Spleen (tissue), 7 donors: ENCODE measurements around the gene PODNL1.
A peak's percentile ranks its signal among the peaks of the same experiment; 100 is the strongest.

Experiments used
- POLR2A ChIP-seq, 3 donors: fragments of 450-650 bp; IDR thresholded peaks; one replicate each; pipeline ENCODE4 v1.5.1; 2017; ENCODE audit warnings: antibody characterized with exemption in 3 of 3, mild to moderate bottlenecking in 1 of 3
- POLR2AphosphoS5 ChIP-seq, 3 donors: sonication (generic); formaldehyde crosslinking; IDR thresholded peaks; one replicate each; pipeline ENCODE4 v1.5.1; 2017; ENCODE audit warnings: antibody characterized with exemption in 3 of 3
- TF ChIP-seq, protein P1 (sequence below), 11 experiments: fragments of 200-600 bp in 7 of 11; fragments of 450-650 bp in 4 of 11; sonication (generic) in 4 of 11; IDR thresholded peaks in 8 of 11; conservative IDR thresholded peaks in 3 of 11; 1 replicate in 7 of 11; 2 replicates in 4 of 11; pipeline versions ENCODE4 v1.4.0 to v1.8.0; 2016 to 2021; ENCODE audit warnings: antibody characterized with exemption in 11 of 11, inconsistent platforms in 4 of 11, mild to moderate bottlenecking in 1 of 11
- donor health status: DM: no; HTN: no; CAD: no; lungs with moderate emphysema.
- donor health status: DM: no; HTN: no; CAD: no.
- donor health status: DM: no; HTN: no; CAD: no.

DNA sequence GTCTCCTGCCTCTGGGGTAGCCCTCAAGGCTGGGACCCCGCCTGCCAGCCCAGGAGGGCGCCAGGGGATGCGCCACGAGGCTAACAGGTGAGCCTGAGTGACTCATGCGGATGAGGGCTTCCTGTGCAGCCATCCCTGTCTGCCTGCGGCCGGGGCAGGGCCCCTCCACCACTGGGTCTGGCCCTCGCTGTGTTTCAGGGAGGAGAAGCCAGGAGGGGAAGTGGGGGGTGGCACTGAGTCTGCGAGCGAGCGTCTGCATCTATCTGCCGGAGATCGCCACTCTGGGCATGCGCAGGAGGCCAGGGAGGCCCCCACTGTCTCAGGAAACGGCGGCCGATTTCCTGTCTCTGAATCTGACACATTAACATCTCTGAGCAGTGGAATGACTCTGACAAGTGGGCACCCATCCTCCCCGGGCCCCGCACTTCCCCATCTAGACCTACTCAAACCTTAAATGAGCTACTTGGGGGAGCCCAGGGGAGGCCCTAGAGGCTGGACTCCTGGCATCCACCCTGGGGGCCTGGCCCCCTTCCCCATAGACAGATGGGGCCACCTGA is 48.2 kb upstream of the PODNL1 start:
- TF ChIP-seq, protein P1, sequence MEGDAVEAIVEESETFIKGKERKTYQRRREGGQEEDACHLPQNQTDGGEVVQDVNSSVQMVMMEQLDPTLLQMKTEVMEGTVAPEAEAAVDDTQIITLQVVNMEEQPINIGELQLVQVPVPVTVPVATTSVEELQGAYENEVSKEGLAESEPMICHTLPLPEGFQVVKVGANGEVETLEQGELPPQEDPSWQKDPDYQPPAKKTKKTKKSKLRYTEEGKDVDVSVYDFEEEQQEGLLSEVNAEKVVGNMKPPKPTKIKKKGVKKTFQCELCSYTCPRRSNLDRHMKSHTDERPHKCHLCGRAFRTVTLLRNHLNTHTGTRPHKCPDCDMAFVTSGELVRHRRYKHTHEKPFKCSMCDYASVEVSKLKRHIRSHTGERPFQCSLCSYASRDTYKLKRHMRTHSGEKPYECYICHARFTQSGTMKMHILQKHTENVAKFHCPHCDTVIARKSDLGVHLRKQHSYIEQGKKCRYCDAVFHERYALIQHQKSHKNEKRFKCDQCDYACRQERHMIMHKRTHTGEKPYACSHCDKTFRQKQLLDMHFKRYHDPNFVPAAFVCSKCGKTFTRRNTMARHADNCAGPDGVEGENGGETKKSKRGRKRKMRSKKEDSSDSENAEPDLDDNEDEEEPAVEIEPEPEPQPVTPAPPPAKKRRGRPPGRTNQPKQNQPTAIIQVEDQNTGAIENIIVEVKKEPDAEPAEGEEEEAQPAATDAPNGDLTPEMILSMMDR (IDR thresholded peaks at IDR 0.05 in 8 of 11, conservative IDR thresholded peaks at IDR 0.05 in 3 of 11): peak in 4 of 11 experiments; percentile 13 to 27 (median 20)
- TF ChIP-seq POLR2AphosphoS5 (IDR thresholded peaks at IDR 0.05): peak; percentile 88 to 92 (median 92)
- TF ChIP-seq POLR2A (IDR thresholded peaks at IDR 0.05): no peak
